Mesothelial cell of epicardium (in vitro differentiated cells): ENCODE data around the gene LRRC15. TPM values are rescaled to one million over a fixed set of nuclear protein-coding genes. Genes with fewer than 3 reads are reported as not detected.

Experiments used
- DNase-seq, 2 experiments: peaks; one replicate each; pipeline ENCODE4 v3.0.0; 2021; ENCODE audit warnings: low spot score in 2 of 2; ENCODE audit not compliant: unreplicated experiment in 2 of 2
- H3K27ac Mint-ChIP-seq: 2 replicates; pipeline ENCODE4 v1.8.0; 2021; ENCODE audit warnings: mixed read lengths
- H3K27me3 Mint-ChIP-seq: 2 replicates; pipeline ENCODE4 v1.8.0; 2021; ENCODE audit warnings: low read depth, mixed read lengths
- H3K36me3 Mint-ChIP-seq: 2 replicates; pipeline ENCODE4 v1.8.0; 2021; ENCODE audit warnings: mixed read lengths
- H3K4me1 Mint-ChIP-seq: 2 replicates; pipeline ENCODE4 v1.8.0; 2021; ENCODE audit warnings: mixed read lengths
- H3K4me3 Mint-ChIP-seq: 2 replicates; pipeline ENCODE4 v1.8.0; 2021; ENCODE audit warnings: mild to moderate bottlenecking, moderate library complexity, mixed read lengths
- H3K9me3 Mint-ChIP-seq: 2 replicates; pipeline ENCODE4 v1.8.0; 2021; ENCODE audit warnings: mixed read lengths
- total RNA-seq: library from RNA; stranded (reverse); gene quantifications from 3 replicates; pipeline ENCODE4 v1.2.1, GENCODE V29; 2021
- TF ChIP-seq, protein P1 (sequence below): fragments of 200-600 bp; sonication (generic); IDR thresholded peaks from one replicate; pipeline ENCODE4 v1.5.0; 2021; ENCODE audit warnings: antibody characterized with exemption; ENCODE audit not compliant: unreplicated experiment

The LRRC15 gene
- total RNA-seq, 1 donor from 2014 or later, result not detected

DNA sequence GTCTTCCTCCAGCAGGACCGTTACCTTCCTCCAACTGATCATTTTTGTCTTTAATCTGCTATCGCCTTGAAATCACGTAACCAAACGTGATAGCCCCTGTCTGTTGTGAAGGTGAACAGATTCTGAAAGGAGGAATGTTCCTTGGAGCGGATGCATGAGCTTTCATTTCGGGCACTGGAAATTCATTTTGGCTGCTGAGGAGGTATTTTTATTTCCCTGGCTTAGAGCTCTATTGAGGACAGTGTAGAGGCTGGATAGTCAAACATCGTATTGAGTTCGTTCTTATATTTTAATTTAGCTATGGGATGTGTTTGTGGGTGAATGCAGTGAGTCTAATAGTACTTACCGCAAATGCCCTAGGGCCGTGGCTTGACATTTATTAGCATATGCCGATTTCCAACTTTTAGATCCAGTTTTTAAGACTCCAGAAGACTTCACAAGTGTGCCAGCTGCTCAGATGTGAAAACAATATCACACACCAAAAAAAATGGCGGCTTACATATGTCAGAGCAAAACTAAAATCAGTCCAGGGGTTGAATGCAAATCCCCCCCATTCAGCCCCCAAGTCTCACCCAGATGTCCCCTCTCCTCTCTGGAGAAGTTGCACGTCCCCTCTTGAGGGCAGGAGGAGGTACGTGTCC is 40.5 kb downstream of the LRRC15 start:
- Mint-ChIP-seq H3K27me3 (peaks cover 17% of the 10 kb centered on the region), H3K36me3 (no peaks in the 10 kb centered on the region), H3K4me1 (peaks cover 38% of the 10 kb centered on the region), H3K9me3 (no peaks in the 10 kb centered on the region), H3K27ac (peak overlapping the region; percentile 12), H3K4me3 (no peak overlapping the region)
- TF ChIP-seq, protein P1, sequence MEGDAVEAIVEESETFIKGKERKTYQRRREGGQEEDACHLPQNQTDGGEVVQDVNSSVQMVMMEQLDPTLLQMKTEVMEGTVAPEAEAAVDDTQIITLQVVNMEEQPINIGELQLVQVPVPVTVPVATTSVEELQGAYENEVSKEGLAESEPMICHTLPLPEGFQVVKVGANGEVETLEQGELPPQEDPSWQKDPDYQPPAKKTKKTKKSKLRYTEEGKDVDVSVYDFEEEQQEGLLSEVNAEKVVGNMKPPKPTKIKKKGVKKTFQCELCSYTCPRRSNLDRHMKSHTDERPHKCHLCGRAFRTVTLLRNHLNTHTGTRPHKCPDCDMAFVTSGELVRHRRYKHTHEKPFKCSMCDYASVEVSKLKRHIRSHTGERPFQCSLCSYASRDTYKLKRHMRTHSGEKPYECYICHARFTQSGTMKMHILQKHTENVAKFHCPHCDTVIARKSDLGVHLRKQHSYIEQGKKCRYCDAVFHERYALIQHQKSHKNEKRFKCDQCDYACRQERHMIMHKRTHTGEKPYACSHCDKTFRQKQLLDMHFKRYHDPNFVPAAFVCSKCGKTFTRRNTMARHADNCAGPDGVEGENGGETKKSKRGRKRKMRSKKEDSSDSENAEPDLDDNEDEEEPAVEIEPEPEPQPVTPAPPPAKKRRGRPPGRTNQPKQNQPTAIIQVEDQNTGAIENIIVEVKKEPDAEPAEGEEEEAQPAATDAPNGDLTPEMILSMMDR, result no peak
- no peak for DNase-seq

DNA sequence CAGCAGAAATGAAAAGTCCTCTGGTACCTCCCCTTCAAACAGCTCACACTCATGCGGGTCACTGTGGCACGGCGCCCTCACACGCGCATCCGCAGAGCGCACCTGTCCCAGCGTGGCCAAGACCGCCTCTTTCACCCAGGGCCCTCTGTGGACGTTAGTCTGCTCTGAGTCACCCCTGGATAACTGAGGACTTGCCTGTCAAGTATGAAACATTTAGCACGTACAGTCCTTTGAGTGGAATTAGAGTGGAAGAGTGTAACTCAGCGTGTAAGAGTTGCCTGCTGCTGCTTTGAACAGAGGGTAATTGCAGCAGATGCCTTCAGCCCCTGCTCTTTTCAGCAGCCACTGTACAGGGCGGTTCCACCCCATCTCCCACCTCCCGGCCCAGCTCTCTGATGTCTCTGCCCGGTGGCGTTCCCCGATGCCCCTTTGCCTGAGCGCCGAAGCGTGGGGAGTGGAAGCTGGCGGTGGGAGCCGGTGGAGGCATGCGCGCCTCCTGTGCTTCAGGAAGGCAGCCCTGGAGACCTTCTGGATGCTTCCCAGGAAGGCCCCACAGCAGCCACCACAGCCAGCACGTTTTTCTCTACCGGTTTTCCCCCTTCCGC is 41.4 kb downstream of the LRRC15 start:
- Mint-ChIP-seq H3K4me1 (peaks cover 36% of the 10 kb centered on the region), H3K27me3 (peaks cover 10% of the 10 kb centered on the region), H3K4me3 (no peak overlapping the region), H3K36me3 (no peaks in the 10 kb centered on the region), H3K27ac (peak overlapping the region; percentile 17), H3K9me3 (no peaks in the 10 kb centered on the region)
- DNase-seq, result no peak
- TF ChIP-seq, protein P1, result no peak

DNA sequence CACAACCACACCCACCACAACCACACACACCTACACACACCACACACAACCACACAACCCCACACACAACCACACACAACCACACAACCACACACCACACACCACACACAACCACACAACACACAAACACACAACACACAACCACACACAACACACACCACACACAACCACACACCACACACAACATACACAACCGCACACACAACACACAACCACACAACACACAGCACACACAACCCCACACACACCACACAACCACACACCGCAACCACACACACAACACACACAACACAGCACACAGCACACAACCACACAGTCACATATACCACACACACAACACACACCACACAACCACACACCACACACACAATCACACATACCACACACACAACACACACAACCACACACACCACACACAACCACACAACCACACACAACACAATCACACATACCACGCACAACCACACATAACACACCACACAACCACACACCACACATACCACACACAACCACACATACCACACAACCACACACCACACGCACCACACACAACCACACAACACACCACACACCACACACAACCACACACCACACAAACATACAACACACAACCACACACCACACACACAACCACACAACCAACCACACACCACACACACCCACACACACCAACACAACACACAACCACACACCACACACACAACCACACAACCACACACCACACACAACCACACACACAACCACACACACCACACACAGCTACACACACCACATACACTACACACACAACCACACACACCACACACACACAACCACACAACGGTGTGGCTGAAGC is 42.1 kb downstream of the LRRC15 start:
- Mint-ChIP-seq H3K36me3 (no peaks in the 10 kb centered on the region), H3K27me3 (peaks cover 4% of the 10 kb centered on the region), H3K9me3 (no peaks in the 10 kb centered on the region), H3K4me3 (no peak overlapping the region), H3K27ac (no peak overlapping the region), H3K4me1 (peaks cover 36% of the 10 kb centered on the region)
- no peak for DNase-seq
- TF ChIP-seq, protein P1, result no peak

DNA sequence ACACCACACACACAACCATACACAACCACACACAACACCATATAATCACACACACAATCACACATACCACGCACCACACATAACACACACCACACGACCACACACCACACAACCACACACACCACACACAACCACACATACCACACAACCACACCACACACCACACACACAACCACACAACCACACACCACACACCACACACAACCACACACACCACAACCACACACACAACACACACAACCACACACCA is 42.6 kb downstream of the LRRC15 start:
- TF ChIP-seq, protein P1, result no peak
- H3K27me3 Mint-ChIP-seq, result peaks cover 4% of the 10 kb centered on the region
- no peaks in the 10 kb centered on the region for H3K9me3 Mint-ChIP-seq
- H3K4me1 Mint-ChIP-seq, result peaks cover 42% of the 10 kb centered on the region
- no peak overlapping the region for H3K4me3 Mint-ChIP-seq
- H3K27ac Mint-ChIP-seq, result no peak overlapping the region
- no peak for DNase-seq
- no peaks in the 10 kb centered on the region for H3K36me3 Mint-ChIP-seq

DNA sequence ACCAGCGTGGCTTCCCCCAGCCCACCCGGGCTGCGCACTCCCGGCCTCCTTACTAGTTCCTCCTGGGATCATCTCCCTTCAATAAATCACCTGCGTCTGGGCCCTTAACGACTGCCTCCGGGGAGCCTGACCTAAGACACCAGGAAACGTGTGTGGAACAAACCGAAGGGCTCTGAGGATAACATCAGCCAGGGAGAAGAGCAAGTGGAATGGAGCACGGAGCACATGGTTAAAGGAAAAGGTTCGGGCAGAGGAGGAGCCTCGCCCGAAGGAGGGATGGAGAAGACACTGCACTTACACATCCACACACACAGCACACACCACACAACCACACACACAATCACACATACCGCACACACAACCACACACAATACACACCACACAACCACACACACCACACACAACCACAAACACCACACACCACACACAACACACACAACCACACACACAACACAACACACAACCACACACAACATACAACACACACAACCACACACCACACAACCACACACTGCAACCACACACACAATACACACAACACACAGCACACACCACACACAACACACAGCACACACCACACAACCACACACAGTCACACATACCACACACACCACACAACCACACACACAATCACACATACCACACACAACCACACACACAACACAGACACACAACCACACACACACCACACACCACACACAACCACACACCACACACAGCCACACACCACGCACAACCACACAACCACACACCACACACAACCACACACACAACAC is 43.2 kb downstream of the LRRC15 start:
- H3K4me3 Mint-ChIP-seq, result no peak overlapping the region
- no peak for DNase-seq
- H3K4me1 Mint-ChIP-seq, result peaks cover 42% of the 10 kb centered on the region
- H3K9me3 Mint-ChIP-seq, result no peaks in the 10 kb centered on the region
- H3K27ac Mint-ChIP-seq, result no peak overlapping the region
- TF ChIP-seq, protein P1, result no peak
- no peaks in the 10 kb centered on the region for H3K36me3 Mint-ChIP-seq
- peaks cover 2% of the 10 kb centered on the region for H3K27me3 Mint-ChIP-seq
